Measurements from ENCODE around the gene PDZD8.

Gene PDZD8

GRCh38 chr10:117275121-117275520 is 100.1 kb downstream of the PDZD8 start:
- DNase-seq = no peak

DNA sequence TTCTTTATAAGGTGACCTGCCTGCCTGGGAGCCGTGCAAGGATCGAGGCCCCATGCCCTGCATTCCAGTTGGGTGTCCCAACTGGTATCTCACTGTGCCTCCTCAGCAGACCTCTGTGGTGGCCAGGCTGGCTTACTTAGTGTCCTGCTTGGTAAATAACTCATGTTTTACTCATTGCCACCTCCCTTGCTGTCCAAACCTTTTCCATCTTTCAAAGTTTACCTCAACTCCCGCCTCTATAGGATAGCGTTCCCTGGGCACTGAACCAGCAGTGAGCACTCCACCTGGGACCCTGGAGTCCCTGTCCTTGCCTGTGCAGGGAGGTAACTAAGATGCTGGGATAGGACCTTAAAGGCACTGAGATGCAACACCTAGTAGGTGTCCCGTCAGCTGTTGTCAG is 100.7 kb downstream of the PDZD8 start:
- DNase-seq = no peak

- DNase-seq = no peak
Measured at GRCh38 chr10:117273980-117274379, 101.3 kb downstream of the PDZD8 start.

GRCh38 chr10:117272195-117273076 is 102.8 kb downstream of the PDZD8 start:
- no peak for DNase-seq

DNA sequence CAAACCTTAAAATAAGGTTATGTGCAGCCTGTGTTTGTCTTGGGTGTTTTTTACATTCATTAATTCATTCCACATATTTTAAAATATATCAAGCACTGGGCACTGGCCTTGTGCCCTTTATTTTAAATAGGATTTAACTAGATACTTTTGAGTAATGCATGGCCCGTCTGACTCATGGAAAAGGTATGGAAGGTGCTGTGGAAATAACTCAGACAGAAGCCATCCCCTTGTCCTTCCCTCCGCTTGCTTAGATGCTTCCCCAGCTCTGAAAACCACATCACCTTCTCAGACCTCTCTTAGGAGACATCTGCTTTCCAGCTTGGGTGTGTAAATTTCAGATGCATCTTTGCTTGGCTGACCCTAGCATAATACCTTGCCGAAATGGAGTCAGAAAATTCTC is 103.8 kb downstream of the PDZD8 start:
- peak; percentile 51 for DNase-seq

GRCh38 chr10:117268907-117269306 is 106.3 kb downstream of the PDZD8 start:
- DNase-seq = no peak

GRCh38 chr10:117268258-117268657 is 107.0 kb downstream of the PDZD8 start:
- DNase-seq = no peak

DNA sequence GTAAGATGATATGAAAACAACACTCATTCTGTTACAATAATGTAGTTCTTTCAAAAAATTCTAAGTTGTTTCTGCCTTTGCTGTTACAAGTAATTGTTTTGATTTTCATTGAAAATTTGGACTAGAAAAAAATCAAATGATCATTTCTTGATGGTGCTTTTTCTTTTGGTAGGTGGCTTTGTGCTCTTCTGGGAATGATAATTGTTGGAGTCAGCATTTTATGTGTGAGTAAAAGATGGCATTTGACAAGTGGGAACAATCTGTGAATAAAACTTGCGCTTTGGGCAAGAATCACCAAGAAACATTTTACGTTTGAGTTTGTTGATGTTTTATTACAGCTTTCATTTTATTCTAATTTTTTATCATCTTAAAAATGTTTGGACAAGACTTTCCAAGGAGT is 108.4 kb downstream of the PDZD8 start:
- DNase-seq = no peak

DNA sequence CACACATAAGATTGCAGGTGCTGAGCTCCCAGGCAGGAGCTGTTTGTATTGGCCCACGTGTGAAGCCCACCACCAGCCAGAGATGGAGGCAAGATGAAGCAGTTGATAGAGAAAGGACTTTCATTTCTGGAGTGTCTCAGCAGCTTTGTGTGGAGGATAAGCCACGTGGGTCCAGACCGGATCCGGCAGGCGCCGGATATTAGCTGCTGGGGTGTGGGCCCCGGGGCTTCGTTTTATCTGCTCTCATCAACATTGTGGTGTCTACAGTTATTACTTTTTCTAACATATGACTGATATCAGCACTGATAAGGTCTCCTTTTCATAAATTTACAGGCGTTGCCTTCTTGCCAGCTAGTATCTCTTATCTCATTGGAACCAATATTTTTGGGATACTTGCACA is 108.8 kb downstream of the PDZD8 start:
- DNase-seq = no peak

GRCh38 chr10:117264782-117265181 is 110.5 kb downstream of the PDZD8 start:
- DNase-seq = no peak

- no peak for DNase-seq
Measured at GRCh38 chr10:117262903-117263293, 112.3 kb downstream of the PDZD8 start.

- DNase-seq = no peak
Measured at GRCh38 chr10:117262291-117262902, 112.8 kb downstream of the PDZD8 start.

GRCh38 chr10:117261501-117261900 is 113.7 kb downstream of the PDZD8 start:
- no peak for DNase-seq

GRCh38 chr10:117260084-117260483 is 115.2 kb downstream of the PDZD8 start:
- no peak for DNase-seq

DNA sequence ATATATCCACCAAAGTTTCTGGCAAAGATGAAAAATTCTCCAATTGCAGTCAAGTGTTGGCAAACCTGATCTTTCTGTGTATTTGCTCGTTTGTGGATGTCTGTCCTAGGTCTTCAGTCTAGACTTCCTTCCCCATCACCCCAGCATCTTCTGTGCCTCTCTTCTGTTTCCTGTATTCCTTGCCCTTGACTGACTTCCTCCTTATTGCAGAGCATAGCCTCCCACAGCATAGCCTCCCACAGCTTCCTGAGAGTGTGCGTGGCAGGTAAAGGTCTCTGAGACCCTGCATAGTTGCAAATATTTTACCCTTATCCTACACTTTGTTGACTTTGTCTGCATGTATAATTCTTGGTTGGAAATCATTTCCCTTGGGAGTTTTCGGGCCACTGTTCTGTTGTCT is 116.0 kb downstream of the PDZD8 start:
- DNase-seq = no peak

- DNase-seq = no peak
Measured at GRCh38 chr10:117257721-117258120, 117.5 kb downstream of the PDZD8 start.

GRCh38 chr10:117256910-117257309 is 118.3 kb downstream of the PDZD8 start:
- no peak for DNase-seq

DNA sequence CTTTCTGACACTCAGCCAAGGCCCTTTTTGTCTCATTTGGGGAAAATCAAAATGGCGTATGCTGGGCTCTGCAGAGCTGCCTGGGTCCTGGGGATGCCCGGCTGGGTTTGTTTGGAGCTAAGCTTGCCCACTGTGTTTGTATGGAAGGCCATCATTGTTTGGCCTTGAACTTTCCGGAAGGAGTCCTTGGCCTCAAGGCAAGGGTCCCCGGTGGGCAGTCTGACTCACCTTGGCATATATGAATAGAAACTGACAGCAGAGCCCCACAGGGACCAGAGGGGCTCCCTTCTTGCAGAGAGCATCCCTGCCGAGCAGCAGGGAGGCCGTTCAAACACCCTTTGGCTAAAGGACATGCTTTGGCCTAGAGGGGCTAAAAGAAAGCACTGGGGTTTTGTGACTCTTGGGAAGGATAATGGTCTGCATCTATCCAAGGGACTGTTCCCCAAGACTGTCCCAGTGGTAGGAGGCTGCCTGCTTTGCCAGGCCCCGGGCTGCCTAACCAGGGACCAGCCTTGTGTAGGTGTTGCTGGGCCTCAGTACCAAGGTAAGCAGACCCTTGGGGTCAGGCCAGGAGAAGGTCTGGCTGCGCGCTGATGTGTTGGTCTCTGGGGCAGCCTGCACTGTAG is 119.3 kb downstream of the PDZD8 start:
- no peak for DNase-seq

GRCh38 chr10:117254774-117255735 is 120.2 kb downstream of the PDZD8 start:
- no peak for DNase-seq

- no peak for DNase-seq
Measured at GRCh38 chr10:117254338-117254737, 120.9 kb downstream of the PDZD8 start.

DNA sequence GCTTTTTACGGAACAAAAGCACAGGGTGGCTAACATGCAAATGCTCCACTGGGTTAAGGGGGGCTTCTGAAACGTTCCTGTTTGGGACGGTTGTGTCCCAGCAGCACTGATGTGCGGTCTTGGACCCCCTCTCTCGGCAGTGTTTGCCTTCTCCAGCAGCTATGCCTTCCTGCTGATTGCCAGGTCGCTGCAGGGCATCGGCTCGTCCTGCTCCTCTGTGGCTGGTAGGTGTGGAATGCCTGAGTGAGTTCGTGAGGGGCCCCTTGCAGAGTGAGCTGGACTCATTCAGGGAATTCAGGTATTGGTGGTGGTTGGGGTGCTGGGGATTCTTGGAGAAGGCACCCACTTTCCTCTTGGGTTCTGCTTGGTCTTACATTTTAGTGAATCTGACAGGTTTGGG is 121.3 kb downstream of the PDZD8 start:
- no peak for DNase-seq

DNA sequence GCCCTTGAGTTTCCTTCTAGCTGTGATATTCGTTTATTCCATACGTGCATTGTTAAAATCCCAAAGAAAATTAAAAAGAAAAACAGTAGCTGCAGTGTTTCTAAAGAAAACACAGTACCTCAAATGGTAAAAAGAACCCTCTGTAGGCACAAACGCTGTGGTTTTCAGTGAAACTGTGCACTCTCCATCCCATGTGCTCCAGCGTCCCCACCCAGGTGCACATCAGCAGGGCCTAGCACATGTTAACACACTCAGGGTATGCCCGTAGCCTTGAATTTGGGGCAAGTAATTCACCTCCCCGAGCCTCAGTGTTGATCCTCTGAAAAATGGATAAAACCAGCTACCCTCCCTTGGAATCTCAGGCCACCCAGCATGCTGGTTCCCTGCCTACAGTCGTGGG is 124.8 kb downstream of the PDZD8 start:
- DNase-seq = no peak
